Motor neuron (in vitro differentiated cells): ENCODE measurements around the gene PRKAA2. TPM values are rescaled to one million over a fixed set of nuclear protein-coding genes. Genes with fewer than 3 reads are reported as not detected.

Experiments
- ATAC-seq, 8 experiments: fragments of 200-7000 bp; cut with Tn5 transposase; replicated peaks in 6 of 8; 2 replicates each; pipeline ENCODE4 v1.8.0; 2021; ENCODE audit warnings: mild to moderate bottlenecking in 8 of 8, moderate library complexity in 8 of 8
- H3K27ac ChIP-seq, 2 donors: fragments of 250-450 bp; sonication (Bioruptor Pico); 2 replicates each; pipeline ENCODE4 v1.9.0; 2021; ENCODE audit warnings: antibody characterized with exemption in 2 of 2, mild to moderate bottlenecking in 2 of 2, moderate library complexity in 1 of 2
- H3K4me1 ChIP-seq, 2 donors: fragments of 250-450 bp; sonication (Bioruptor Pico); replicated peaks in 1 of 2; 2 replicates each; pipeline ENCODE4 v1.6.1; 2021; ENCODE audit warnings: antibody characterized with exemption in 2 of 2, mild to moderate bottlenecking in 2 of 2, moderate library complexity in 1 of 2
- H3K4me3 ChIP-seq, 5 donors: fragments of 250-450 bp; sonication (Bioruptor Pico); 2 replicates each; pipeline ENCODE4 v1.9.0; 2021; ENCODE audit warnings: antibody characterized with exemption in 5 of 5, mild to moderate bottlenecking in 5 of 5, moderate library complexity in 4 of 5
- WGBS, 10 experiments: fragments of 450-650 bp; shearing (Covaris generic); methylation state at CpG; one replicate each; pipeline ENCODE4 v1.0.0; 2022; 5-methylcytosine and 5-hydroxymethylcytosine counted together
- in situ Hi-C, 9 experiments: fragments of 400-800 bp; cut with MboI; loops; one replicate each; pipeline ENCODE4 v1.15.0; 2021; ENCODE audit warnings: low sequenced_read_pairs in 9 of 9, low pct_unique_long_range_greater_than_20kb in 2 of 9; ENCODE audit not compliant: unreplicated experiment in 9 of 9
- total RNA-seq, 8 experiments: library from RNA; unstranded; fragments of 300-600 nt; gene quantifications; 2 replicates each; pipeline versions ENCODE4 v1.2.3 to v1.2.4, GENCODE V29; 2022

Gene PRKAA2
- total RNA-seq, 8 experiments from 2014 or later: 3.5 to 14.3 (median 9.9) TPM

DNA sequence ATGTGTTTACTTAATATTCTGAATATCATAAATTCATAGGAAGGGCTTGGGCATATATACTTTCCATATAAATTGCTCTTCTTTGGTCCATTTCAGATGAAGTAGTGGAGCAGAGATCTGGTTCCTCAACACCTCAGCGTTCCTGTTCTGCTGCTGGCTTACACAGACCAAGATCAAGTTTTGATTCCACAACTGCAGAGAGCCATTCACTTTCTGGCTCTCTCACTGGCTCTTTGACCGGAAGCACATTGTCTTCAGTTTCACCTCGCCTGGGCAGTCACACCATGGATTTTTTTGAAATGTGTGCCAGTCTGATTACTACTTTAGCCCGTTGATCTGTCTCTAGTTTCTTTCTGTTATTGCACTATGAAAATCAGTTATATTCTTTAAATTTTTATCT lies 62.3 kb downstream of the PRKAA2 start:
- no peaks in the 10 kb centered on the region for H3K4me1 ChIP-seq
- in situ Hi-C loops: no loop called here
- 20 to 100% (median 89%) methylated on average over 1 to 4 of the region's 4 CpGs for WGBS, 10 experiments
- H3K27ac ChIP-seq: no peak overlapping the region
- no peak overlapping the region for H3K4me3 ChIP-seq
- no peak for ATAC-seq

GRCh38 chr1:56709269-56709880 lies 64.3 kb downstream of the PRKAA2 start:
- no peak overlapping the region for H3K4me3 ChIP-seq
- in situ Hi-C loops: no loop called here
- ATAC-seq: peak in 5 of 8 experiments; percentile 34 to 69 (median 62)
- WGBS, 10 experiments: 0 to 67% (median 25%) methylated on average over 1 to 2 of the region's 2 CpGs
- no peak overlapping the region for H3K27ac ChIP-seq
- H3K4me1 ChIP-seq: no peaks in the 10 kb centered on the region

DNA sequence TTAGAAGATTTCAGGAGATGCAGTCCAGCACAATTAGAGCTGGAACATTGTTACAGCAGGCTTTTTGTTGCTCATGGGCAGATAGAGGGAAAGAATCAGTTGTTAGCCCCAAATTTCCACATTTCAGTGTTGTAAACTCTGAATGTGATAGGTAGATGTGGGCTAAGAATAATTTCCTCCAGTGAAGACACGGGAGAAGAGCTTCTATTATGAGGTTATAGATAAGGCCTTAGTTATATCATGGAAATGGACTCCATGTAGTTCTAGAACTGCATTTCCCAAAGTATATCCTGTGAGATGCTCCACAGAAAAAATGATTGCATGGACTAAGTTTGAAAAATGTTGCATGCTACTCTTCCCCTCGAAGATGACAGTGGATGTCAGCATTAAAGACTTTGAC lies 64.9 kb downstream of the PRKAA2 start:
- H3K4me3 ChIP-seq: no peak overlapping the region
- no peak overlapping the region for H3K27ac ChIP-seq
- 17 to 94% (median 77%) methylated on average over 1 to 2 of the region's 2 CpGs; no CpG with 5 or more reads in 1 of the 10 experiments for WGBS, 10 experiments
- no peak for ATAC-seq
- in situ Hi-C loops: no loop called here
- H3K4me1 ChIP-seq: no peaks in the 10 kb centered on the region

- in situ Hi-C loops: no loop called here
- ATAC-seq: peak in 1 of 8 experiments; percentile 25
- H3K27ac ChIP-seq: no peak overlapping the region
Observed at GRCh38 chr1:56710646-56711045, 65.5 kb downstream of the PRKAA2 start.

DNA sequence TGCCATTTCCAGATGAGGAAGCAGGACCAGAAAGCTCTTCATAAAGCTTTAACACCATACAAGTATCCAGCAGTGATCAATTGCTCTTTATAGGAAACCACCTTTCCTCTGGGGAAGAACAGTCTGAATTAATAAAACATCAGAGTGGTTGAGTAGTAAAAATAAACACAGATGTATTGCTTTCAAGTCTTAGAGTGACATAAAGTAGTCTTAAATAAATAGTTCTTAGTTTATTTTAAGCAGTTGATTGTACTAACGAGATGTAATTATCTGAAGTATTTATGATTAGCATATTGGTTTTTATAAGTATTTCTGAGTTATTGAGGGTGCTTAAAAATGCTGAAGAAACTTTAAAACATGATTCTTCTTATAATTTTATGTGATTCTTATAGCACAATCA lies 67.0 kb downstream of the PRKAA2 start:
- no peak for ATAC-seq
- no peaks in the 10 kb centered on the region for H3K4me1 ChIP-seq
- WGBS, 10 experiments: 60 to 100% (median 90%) methylated on average over 1 of the region's 1 CpG; no CpG with 5 or more reads in 2 of the 10 experiments
- in situ Hi-C loops: no loop called here
- no peak overlapping the region for H3K4me3 ChIP-seq
- no peak overlapping the region for H3K27ac ChIP-seq

More at GRCh38 chr1:56710646-56711045, 65.5 kb downstream of the PRKAA2 start:
- H3K4me3 ChIP-seq: no peak overlapping the region
- no peaks in the 10 kb centered on the region for H3K4me1 ChIP-seq

GRCh38 chr1:56713112-56713511 lies 68.0 kb downstream of the PRKAA2 start:
- H3K4me1 ChIP-seq: no peaks in the 10 kb centered on the region
- no peak for ATAC-seq
- no peak overlapping the region for H3K4me3 ChIP-seq
- in situ Hi-C loops: no loop called here
- WGBS, 10 experiments: 80 to 100% (median 100%) methylated on average over 1 of the region's 1 CpG
- no peak overlapping the region for H3K27ac ChIP-seq

DNA sequence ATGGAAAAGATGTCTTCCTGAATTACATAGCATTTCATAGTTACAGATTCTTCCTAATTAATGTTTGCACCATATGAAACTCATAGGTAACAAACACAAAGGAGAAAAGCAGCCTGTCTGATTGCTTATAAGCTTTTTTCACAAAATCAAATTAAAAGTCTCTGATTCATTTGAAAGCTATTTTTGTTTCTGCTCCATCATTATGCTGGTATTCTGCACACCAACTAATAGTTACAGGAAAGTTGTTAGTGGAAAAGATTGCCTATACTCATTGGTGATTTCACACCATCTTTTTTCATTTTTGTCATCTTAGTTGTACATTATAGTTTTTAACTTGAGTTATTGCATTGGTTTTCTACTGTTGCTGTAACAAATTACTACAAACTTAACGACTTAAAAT lies 70.0 kb downstream of the PRKAA2 start:
- in situ Hi-C loops: no loop called here
- WGBS, 10 experiments: 27 to 91% (median 64%) methylated on average over 1 of the region's 1 CpG; no CpG with 5 or more reads in 1 of the 10 experiments
- Histone ChIP-seq H3K4me1 (no peaks in the 10 kb centered on the region), H3K27ac (no peak overlapping the region), H3K4me3 (no peak overlapping the region)
- ATAC-seq: no peak

DNA sequence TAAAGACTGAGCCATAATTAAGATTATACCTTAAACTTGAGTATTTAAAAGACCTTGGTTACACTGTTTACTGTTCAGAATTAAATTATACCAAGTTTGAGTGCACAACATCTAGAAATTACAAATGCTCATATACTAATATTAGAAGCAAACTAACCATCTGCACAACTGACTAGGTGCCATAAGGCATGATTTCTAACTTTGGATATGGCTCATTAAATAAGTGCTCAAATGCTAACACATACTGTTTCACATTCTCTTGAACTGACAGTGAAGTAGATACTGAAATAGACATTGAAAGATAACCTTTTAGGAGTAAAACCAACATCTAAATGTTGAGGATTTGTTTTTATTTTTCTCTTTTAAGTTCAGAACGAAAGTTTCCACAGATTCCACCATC lies 74.1 kb downstream of the PRKAA2 start:
- 33 to 92% (median 80%) methylated on average over 1 of the region's 1 CpG; no CpG with 5 or more reads in 1 of the 10 experiments for WGBS, 10 experiments
- Histone ChIP-seq H3K4me3 (no peak overlapping the region), H3K4me1 (no peaks in the 10 kb centered on the region), H3K27ac (no peak overlapping the region)
- ATAC-seq: no peak
- in situ Hi-C loops: no loop called here

DNA sequence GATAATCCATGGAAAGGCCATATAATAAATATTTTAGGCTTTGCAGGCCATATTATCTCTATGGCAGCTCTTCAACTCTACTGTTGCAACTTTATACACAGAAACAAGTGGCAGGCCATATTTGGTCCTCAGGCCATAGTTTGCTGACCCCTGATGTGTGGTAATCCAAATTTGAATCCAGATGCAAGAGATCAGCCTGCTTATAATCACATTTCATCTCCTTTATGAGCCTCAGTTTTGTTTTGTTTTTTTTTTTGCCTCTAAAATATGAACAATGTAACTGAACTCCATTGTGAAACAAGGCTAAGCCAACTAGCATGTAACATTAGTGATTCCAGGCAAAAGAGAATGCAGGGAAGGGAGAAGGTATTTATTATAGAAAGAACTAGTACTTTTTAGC lies 81.6 kb downstream of the PRKAA2 start:
- no peak for ATAC-seq
- Histone ChIP-seq H3K4me3 (no peak overlapping the region), H3K4me1 (no peaks in the 10 kb centered on the region), H3K27ac (no peak overlapping the region)
- in situ Hi-C loops: no loop called here

DNA sequence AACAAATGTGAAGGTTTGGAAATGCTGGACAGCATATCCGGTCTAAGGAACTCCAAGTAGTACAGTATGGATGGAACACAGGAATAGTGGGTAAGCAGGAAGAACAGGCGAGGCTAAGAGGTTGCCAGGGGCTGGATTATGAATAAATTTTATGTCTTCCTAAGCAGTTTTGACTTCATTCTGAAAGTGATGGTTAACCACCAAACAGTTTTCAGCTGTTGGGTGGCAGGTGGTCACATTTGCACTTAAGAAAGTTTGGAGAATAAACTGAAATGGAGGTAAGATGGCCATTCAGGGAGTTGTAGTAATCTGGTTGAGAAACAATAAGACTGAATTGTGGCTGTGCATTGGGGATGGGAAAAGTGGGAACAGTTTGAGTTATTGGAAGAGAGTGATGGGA lies 83.8 kb downstream of the PRKAA2 start:
- in situ Hi-C loops: no loop called here
- ATAC-seq: no peak
- 14 to 100% (median 76%) methylated on average over 1 to 2 of the region's 2 CpGs for WGBS, 10 experiments
- no peak overlapping the region for H3K4me3 ChIP-seq
- no peaks in the 10 kb centered on the region for H3K4me1 ChIP-seq
- H3K27ac ChIP-seq: no peak overlapping the region

DNA sequence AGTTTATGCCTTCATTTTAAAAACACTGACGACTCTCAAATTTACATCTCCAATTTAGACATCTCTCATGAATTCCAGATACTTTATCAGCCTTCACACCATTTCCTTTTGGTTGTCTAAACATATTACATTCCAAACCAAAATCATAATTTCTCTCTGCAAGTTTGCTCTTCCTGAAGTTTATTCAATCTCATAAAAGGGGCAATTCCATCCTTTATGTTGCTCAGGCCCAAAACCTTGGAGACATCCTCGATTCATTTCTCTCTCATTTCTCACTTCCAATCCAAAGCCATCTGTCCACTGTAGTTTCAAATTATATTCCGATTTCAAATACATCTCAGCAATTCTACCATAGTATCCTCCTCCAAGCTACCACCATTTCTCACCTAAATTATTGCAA lies 100.1 kb downstream of the PRKAA2 start:
- WGBS, 10 experiments: 57 to 92% (median 78%) methylated on average over 3 of the region's 3 CpGs
- Histone ChIP-seq H3K4me1 (no peaks in the 10 kb centered on the region), H3K27ac (no peak overlapping the region), H3K4me3 (no peak overlapping the region)
- no peak for ATAC-seq
- in situ Hi-C loops: no loop called here

GRCh38 chr1:56754708-56755479 lies 109.8 kb downstream of the PRKAA2 start:
- peaks cover 14 to 22% of the 10 kb centered on the region in 2 donors for H3K4me1 ChIP-seq

GRCh38 chr1:56755911-56756310 lies 110.8 kb downstream of the PRKAA2 start:
- Histone ChIP-seq H3K27ac (no peak overlapping the region), H3K4me3 (no peak overlapping the region), H3K4me1 (peaks cover 14 to 22% of the 10 kb centered on the region in 2 donors)
- ATAC-seq: no peak
- WGBS, 10 experiments: 20 to 92% (median 78%) methylated on average over 1 to 2 of the region's 2 CpGs
- in situ Hi-C loops: no loop called here

More at GRCh38 chr1:56754708-56755479, 109.8 kb downstream of the PRKAA2 start:
- ATAC-seq: peak in 5 of 8 experiments; percentile 75 to 98 (median 97)
- no peak overlapping the region for H3K4me3 ChIP-seq
- 0 to 69% (median 33%) methylated on average over 1 of the region's 1 CpG; no CpG with 5 or more reads in 3 of the 10 experiments for WGBS, 10 experiments
- in situ Hi-C loops: no loop called here
- peak overlapping the region; percentile 13 to 69 for H3K27ac ChIP-seq

DNA sequence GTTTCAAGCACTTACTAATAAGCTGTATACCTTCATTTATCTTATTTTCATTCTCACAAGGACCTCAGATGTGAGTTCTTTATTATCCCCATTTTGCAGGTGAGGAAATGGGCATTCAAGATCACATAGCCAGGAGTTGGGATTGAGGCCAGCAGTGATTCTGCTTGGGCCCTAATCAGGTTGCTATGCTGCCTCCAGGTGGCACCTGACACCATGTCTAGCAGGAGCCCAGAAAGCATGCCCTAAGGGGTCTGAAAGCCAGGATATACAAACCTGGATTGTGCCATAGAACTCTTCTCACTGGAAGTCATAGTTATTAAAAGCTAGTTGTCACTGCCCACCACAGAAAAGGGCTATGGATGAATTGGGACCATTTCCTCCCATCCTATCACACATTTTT lies 113.0 kb downstream of the PRKAA2 start:
- in situ Hi-C loops: no loop called here
- H3K4me1 ChIP-seq: peaks cover 14 to 22% of the 10 kb centered on the region in 2 donors
- no peak overlapping the region for H3K4me3 ChIP-seq
- H3K27ac ChIP-seq: no peak overlapping the region
- ATAC-seq: peak in 1 of 8 experiments; percentile 58
